IMR-90 (cell line): Measurements from ENCODE around the gene AIFM2. TPM values are rescaled to one million over a fixed set of nuclear protein-coding genes. Genes with fewer than 3 reads are reported as not detected.

Experiments
- ATAC-seq: fragments of 200-7000 bp; cut with Tn5 transposase; 2 replicates; pipeline ENCODE4 v1.9.1; 2020; ENCODE audit warnings: low read depth, mild to moderate bottlenecking, moderate library complexity
- BruUV-seq: library from RNA; stranded (reverse); fragments of 400-500 nt; replicated peaks from 2 replicates; lab custom pipeline; 2021; lab: Mats Ljungman, UMichigan
- CTCF ChIA-PET: fragments of 300-600 bp; formaldehyde crosslinking; extraction: SDS; loops from one replicate; lab custom pipeline; 2021; ENCODE audit warnings: antibody characterized with exemption; lab: Yijun Ruan, JAX
- POLR2A ChIA-PET: fragments of 300-600 bp; sonication (Branson Sonifier 250); formaldehyde crosslinking; loops from one replicate; lab custom pipeline; 2022; ENCODE audit warnings: antibody characterized with exemption; ENCODE audit not compliant: unreplicated experiment; lab: Charles Lee
- DNase-seq: peaks from one replicate; pipeline ENCODE4 v3.0.0; 2013
- H2AFZ ChIP-seq: replicated peaks from 2 replicates; pipeline ENCODE3; 2013; ENCODE audit warnings: low read length, mild to moderate bottlenecking; ENCODE audit not compliant: poor library complexity
- H2AK5ac ChIP-seq: 2 replicates; pipeline ENCODE4 v1.6.1; 2013; ENCODE audit warnings: low read depth, low read length, inconsistent platforms
- H2AK9ac ChIP-seq: replicated peaks from 2 replicates; pipeline ENCODE3; 2013; ENCODE audit warnings: mild to moderate bottlenecking, low read depth, low read length, moderate library complexity; ENCODE audit not compliant: poor library complexity
- H2BK120ac ChIP-seq: 2 replicates; pipeline ENCODE4 v1.6.1; 2013; ENCODE audit warnings: low read depth, low read length, inconsistent platforms
- H2BK15ac ChIP-seq: 3 replicates; pipeline ENCODE4 v1.6.1; 2013; ENCODE audit warnings: low read depth, low read length, inconsistent platforms
- H2BK20ac ChIP-seq: 2 replicates; pipeline ENCODE4 v1.6.1; 2013; ENCODE audit warnings: low read depth, mild to moderate bottlenecking, inconsistent platforms, low read length, moderate library complexity
- H2BK5ac ChIP-seq: 2 replicates; pipeline ENCODE4 v1.6.1; 2013; ENCODE audit warnings: mild to moderate bottlenecking, low read depth, low read length, inconsistent platforms; ENCODE audit not compliant: poor library complexity, severe bottlenecking
- H3K14ac ChIP-seq: replicated peaks from 2 replicates; pipeline ENCODE4 v1.6.1; 2013; ENCODE audit warnings: low read depth, low read length, inconsistent platforms
- H3K18ac ChIP-seq: 2 replicates; pipeline ENCODE4 v1.6.1; 2013; ENCODE audit warnings: low read depth, low read length, control low read depth
- H3K23ac ChIP-seq: 2 replicates; pipeline ENCODE4 v1.6.1; 2013; ENCODE audit warnings: low read depth, low read length, inconsistent platforms
- H3K27ac ChIP-seq: 2 replicates; pipeline ENCODE4 v1.5.1; 2013; ENCODE audit warnings: mild to moderate bottlenecking, control low read depth, low read length; ENCODE audit not compliant: insufficient read depth
- H3K27me3 ChIP-seq: 2 replicates; pipeline ENCODE4 v1.6.1; 2013; ENCODE audit warnings: low read length; ENCODE audit not compliant: control insufficient read depth, insufficient read depth
- H3K36me3 ChIP-seq: 2 replicates; pipeline ENCODE4 v1.6.1; 2013; ENCODE audit warnings: low read length, mixed read lengths; ENCODE audit not compliant: control insufficient read depth, insufficient read depth
- H3K4ac ChIP-seq: 2 replicates; pipeline ENCODE4 v1.6.1; 2013; ENCODE audit warnings: low read depth, low read length, inconsistent platforms
- H3K4me1 ChIP-seq: 2 replicates; pipeline ENCODE4 v1.6.1; 2013; ENCODE audit warnings: low read length, mixed read lengths; ENCODE audit not compliant: control insufficient read depth, insufficient read depth
- H3K4me2 ChIP-seq: 2 replicates; pipeline ENCODE4 v1.6.1; 2013; ENCODE audit warnings: low read depth, mild to moderate bottlenecking, control low read depth, low read length, moderate library complexity
- H3K4me3 ChIP-seq: 2 replicates; pipeline ENCODE4 v1.5.1; 2013; ENCODE audit warnings: low read depth, mild to moderate bottlenecking, control low read depth, low read length, moderate library complexity; ENCODE audit not compliant: insufficient read depth
- H3K56ac ChIP-seq: 2 replicates; pipeline ENCODE4 v1.6.1; 2013; ENCODE audit warnings: low read length, inconsistent platforms; ENCODE audit not compliant: insufficient read depth; ENCODE audit errors: extremely low read depth
- H3K79me1 ChIP-seq, 2 experiments: 2 replicates each; pipeline ENCODE4 v1.6.1; 2013; ENCODE audit warnings: low read length in 2 of 2, inconsistent platforms in 1 of 2, low read depth in 1 of 2
- H3K9ac ChIP-seq: 2 replicates; pipeline ENCODE4 v1.6.1; 2013; ENCODE audit warnings: low read depth, low read length, control low read depth
- H3K9me1 ChIP-seq: 2 replicates; pipeline ENCODE4 v1.6.1; 2013; ENCODE audit warnings: low read length, inconsistent platforms; ENCODE audit not compliant: insufficient read depth
- H3K9me3 ChIP-seq: 2 replicates; pipeline ENCODE4 v1.6.1; 2013; ENCODE audit warnings: low read length; ENCODE audit not compliant: control insufficient read depth, insufficient read depth
- H4K20me1 ChIP-seq: 2 replicates; pipeline ENCODE4 v1.6.1; 2013; ENCODE audit warnings: low read length, inconsistent platforms; ENCODE audit not compliant: insufficient read depth
- H4K5ac ChIP-seq: 2 replicates; pipeline ENCODE4 v1.6.1; 2013; ENCODE audit warnings: mild to moderate bottlenecking, low read depth, low read length, control low read depth
- H4K8ac ChIP-seq, 2 experiments: 2 replicates each; pipeline ENCODE4 v1.6.1; 2013; ENCODE audit warnings: low read depth in 2 of 2, low read length in 2 of 2, control low read depth in 1 of 2, inconsistent platforms in 1 of 2
- H4K91ac ChIP-seq: 2 replicates; pipeline ENCODE4 v1.6.1; 2013; ENCODE audit warnings: low read depth, low read length, inconsistent platforms; ENCODE audit not compliant: insufficient read depth
- BHLHE40 ChIP-seq: fragments of 150-350 bp; IDR thresholded peaks from 2 replicates; pipeline ENCODE4 v1.6.1; 2016; ENCODE audit warnings: mild to moderate bottlenecking, low read depth, low read length
- CEBPB ChIP-seq: IDR thresholded peaks from 2 replicates; pipeline ENCODE4 v1.6.1; 2012; ENCODE audit warnings: low read depth, low read length, improper control_type of control experiment
- CHD1 ChIP-seq: IDR thresholded peaks from 2 replicates; pipeline ENCODE4 v1.6.1; 2012; ENCODE audit warnings: low read depth, low read length, improper control_type of control experiment
- FOS ChIP-seq: fragments of 150-350 bp; IDR thresholded peaks from 2 replicates; pipeline ENCODE4 v1.6.1; 2016; ENCODE audit warnings: low read depth, low read length
- MAFK ChIP-seq: IDR thresholded peaks from 2 replicates; pipeline ENCODE4 v1.6.1; 2012; ENCODE audit warnings: low read depth, low read length, improper control_type of control experiment
- MAZ ChIP-seq: IDR thresholded peaks from 2 replicates; pipeline ENCODE4 v1.6.1; 2012; ENCODE audit warnings: low read depth, mild to moderate bottlenecking, low read length, improper control_type of control experiment, moderate library complexity, borderline replicate concordance
- MXI1 ChIP-seq: IDR thresholded peaks from 2 replicates; pipeline ENCODE4 v1.6.1; 2012; ENCODE audit warnings: low read depth, mild to moderate bottlenecking, low read length, moderate library complexity, borderline replicate concordance
- NFE2L2 ChIP-seq: fragments of 150-350 bp; IDR thresholded peaks from 2 replicates; pipeline ENCODE4 v1.6.1; 2016; ENCODE audit warnings: low read depth, mild to moderate bottlenecking, low read length
- POLR2A ChIP-seq: IDR thresholded peaks from 2 replicates; pipeline ENCODE4 v1.6.1; 2012; ENCODE audit warnings: mild to moderate bottlenecking, low read depth, low read length
- RAD21 ChIP-seq: IDR thresholded peaks from 2 replicates; pipeline ENCODE4 v1.6.1; 2012; ENCODE audit warnings: low read length, improper control_type of control experiment
- RCOR1 ChIP-seq: IDR thresholded peaks from 2 replicates; pipeline ENCODE4 v1.6.1; 2012; ENCODE audit warnings: mild to moderate bottlenecking, low read length, improper control_type of control experiment; ENCODE audit not compliant: insufficient replicate concordance
- RFX5 ChIP-seq: IDR thresholded peaks from 2 replicates; pipeline ENCODE4 v1.8.0; 2012; ENCODE audit warnings: low read depth, mild to moderate bottlenecking, low read length, moderate library complexity
- SMC3 ChIP-seq: fragments of 150-350 bp; IDR thresholded peaks from 2 replicates; pipeline ENCODE4 v1.6.1; 2016; ENCODE audit warnings: low read depth, mild to moderate bottlenecking, antibody characterized with exemption, low read length, moderate library complexity
- WGBS, 2 experiments: methylation state at CpG; one replicate each; pipeline versions ENCODE4 v1.1.5 to v1.1.7; 2013; ENCODE audit warnings: missing lambda C conversion rate in 2 of 2; ENCODE audit not compliant: insufficient read length in 1 of 2; ENCODE audit errors: extremely low coverage in 2 of 2; 5-methylcytosine and 5-hydroxymethylcytosine counted together
- dilution Hi-C: fragments of 300-500 bp; cut with HindIII; formaldehyde crosslinking; loops from one replicate; pipeline ENCODE4 v1.14.3; 2018; ENCODE audit warnings: low sequenced_read_pairs; ENCODE audit not compliant: unreplicated experiment
- in situ Hi-C: fragments of 300-500 bp; cut with MboI; formaldehyde crosslinking; loops from 3 replicates; pipeline ENCODE4 v1.14.3; 2019; ENCODE audit warnings: low sequenced_read_pairs, inconsistent platforms, mixed read lengths
- intact Hi-C: fragments of 100-400 bp; cut with micrococcal nuclease; formaldehyde crosslinking; loops from 2 replicates; pipeline ENCODE4 v1.10.0; 2022
- polyA plus RNA-seq, 3 experiments: library from polyadenylated mRNA; depleted of rRNA; stranded (reverse); fragments of >200 nt; gene quantifications; 2 replicates each; pipeline ENCODE4 v1.2.3, GENCODE V29; 2012; ENCODE audit warnings: low replicate concordance in 1 of 3
- total RNA-seq: library from RNA; depleted of rRNA; stranded (reverse); fragments of >200 nt; gene quantifications from 2 replicates; pipeline ENCODE4 v1.2.3, GENCODE V29; 2012
- TF ChIP-seq, protein P1 (sequence below): fragments of 150-350 bp; IDR thresholded peaks from 2 replicates; pipeline ENCODE4 v1.6.1; 2016; ENCODE audit warnings: low read depth, mild to moderate bottlenecking, low read length, moderate library complexity, borderline replicate concordance
- TF ChIP-seq, protein P2 (sequence below): conservative IDR thresholded peaks from 2 replicates; pipeline ENCODE4 v1.5.1; 2012; ENCODE audit warnings: mild to moderate bottlenecking, low read depth, low read length, improper control_type of control experiment
- TF ChIP-seq, protein P3 (sequence below): fragments of 150-350 bp; IDR thresholded peaks from 2 replicates; pipeline ENCODE4 v1.6.1; 2017; ENCODE audit warnings: mild to moderate bottlenecking, antibody characterized with exemption, low read length, low read depth

AIFM2 gene
- total and polyA plus RNA-seq, 2 of the 4 experiments (the other 2 are of a cell fraction) = 2.0 to 4.6 TPM

DNA sequence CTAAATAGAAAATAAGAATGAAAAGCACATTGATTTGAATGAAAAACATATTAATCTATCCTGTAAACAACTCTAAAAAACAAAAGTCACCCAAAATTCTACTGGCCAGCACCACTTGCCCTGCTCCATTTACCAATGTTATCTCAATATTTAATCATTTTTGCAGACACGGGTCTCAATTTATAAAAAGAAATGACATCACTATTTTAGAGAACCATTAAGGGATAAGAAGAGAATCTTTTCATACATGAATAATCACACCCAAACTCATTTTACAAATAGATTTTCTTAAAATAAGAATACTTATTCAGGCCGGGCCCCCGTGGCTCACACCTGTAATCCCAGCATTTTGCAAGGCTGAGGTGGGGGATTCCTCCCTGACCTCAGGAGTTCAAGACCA lies 33.8 kb upstream of the AIFM2 start:
- peaks cover 88% of the 10 kb centered on the region for H4K20me1 ChIP-seq

More for the DNA sequence above, 33.8 kb upstream of the AIFM2 start:
- Histone ChIP-seq H3K18ac (no peak overlapping the region), H3K36me3 (peaks cover 11% of the 10 kb centered on the region), H3K79me1 (peaks cover 11 to 58% of the 10 kb centered on the region in 2 experiments), H3K9ac (no peak overlapping the region), H3K9me1 (peaks cover 16% of the 10 kb centered on the region), H2AK5ac (no peak overlapping the region), H3K23ac (no peak overlapping the region), H2AFZ (no peak overlapping the region), H3K27me3 (no peaks in the 10 kb centered on the region), H3K56ac (no peak overlapping the region), H2AK9ac (no peak overlapping the region), H3K4me1 (peaks cover 16% of the 10 kb centered on the region), H2BK120ac (no peak overlapping the region), H3K9me3 (no peaks in the 10 kb centered on the region), H3K4me2 (no peak overlapping the region), H2BK15ac (no peak overlapping the region), H4K91ac (no peak overlapping the region), H4K8ac (no peak overlapping the region), H3K14ac (no peak overlapping the region), H2BK5ac (no peak overlapping the region), H2BK20ac (no peak overlapping the region), H3K4ac (no peak overlapping the region), H4K5ac (no peak overlapping the region), H3K27ac (no peak overlapping the region), H3K4me3 (no peak overlapping the region)
- DNase-seq = no peak
- ChIA-PET CTCF (interaction anchor here (1.2 kb wide), 1 partner anchor 19 kb away, joined by 4 read pairs; no protein-coding TSS in a partner anchor), POLR2A (no interaction called here)
- TF ChIP-seq MXI1 (no peak), RCOR1 (no peak), CEBPB (no peak), POLR2A (no peak), RAD21 (no peak), CHD1 (no peak), MAFK (no peak), NFE2L2 (no peak), RFX5 (no peak), SMC3 (no peak), FOS (no peak), BHLHE40 (no peak), MAZ (no peak)
- TF ChIP-seq, protein P1, sequence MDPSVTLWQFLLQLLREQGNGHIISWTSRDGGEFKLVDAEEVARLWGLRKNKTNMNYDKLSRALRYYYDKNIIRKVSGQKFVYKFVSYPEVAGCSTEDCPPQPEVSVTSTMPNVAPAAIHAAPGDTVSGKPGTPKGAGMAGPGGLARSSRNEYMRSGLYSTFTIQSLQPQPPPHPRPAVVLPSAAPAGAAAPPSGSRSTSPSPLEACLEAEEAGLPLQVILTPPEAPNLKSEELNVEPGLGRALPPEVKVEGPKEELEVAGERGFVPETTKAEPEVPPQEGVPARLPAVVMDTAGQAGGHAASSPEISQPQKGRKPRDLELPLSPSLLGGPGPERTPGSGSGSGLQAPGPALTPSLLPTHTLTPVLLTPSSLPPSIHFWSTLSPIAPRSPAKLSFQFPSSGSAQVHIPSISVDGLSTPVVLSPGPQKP = no peak
- TF ChIP-seq, protein P2, sequence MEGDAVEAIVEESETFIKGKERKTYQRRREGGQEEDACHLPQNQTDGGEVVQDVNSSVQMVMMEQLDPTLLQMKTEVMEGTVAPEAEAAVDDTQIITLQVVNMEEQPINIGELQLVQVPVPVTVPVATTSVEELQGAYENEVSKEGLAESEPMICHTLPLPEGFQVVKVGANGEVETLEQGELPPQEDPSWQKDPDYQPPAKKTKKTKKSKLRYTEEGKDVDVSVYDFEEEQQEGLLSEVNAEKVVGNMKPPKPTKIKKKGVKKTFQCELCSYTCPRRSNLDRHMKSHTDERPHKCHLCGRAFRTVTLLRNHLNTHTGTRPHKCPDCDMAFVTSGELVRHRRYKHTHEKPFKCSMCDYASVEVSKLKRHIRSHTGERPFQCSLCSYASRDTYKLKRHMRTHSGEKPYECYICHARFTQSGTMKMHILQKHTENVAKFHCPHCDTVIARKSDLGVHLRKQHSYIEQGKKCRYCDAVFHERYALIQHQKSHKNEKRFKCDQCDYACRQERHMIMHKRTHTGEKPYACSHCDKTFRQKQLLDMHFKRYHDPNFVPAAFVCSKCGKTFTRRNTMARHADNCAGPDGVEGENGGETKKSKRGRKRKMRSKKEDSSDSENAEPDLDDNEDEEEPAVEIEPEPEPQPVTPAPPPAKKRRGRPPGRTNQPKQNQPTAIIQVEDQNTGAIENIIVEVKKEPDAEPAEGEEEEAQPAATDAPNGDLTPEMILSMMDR = no peak
- TF ChIP-seq, protein P3, sequence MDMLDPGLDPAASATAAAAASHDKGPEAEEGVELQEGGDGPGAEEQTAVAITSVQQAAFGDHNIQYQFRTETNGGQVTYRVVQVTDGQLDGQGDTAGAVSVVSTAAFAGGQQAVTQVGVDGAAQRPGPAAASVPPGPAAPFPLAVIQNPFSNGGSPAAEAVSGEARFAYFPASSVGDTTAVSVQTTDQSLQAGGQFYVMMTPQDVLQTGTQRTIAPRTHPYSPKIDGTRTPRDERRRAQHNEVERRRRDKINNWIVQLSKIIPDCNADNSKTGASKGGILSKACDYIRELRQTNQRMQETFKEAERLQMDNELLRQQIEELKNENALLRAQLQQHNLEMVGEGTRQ = no peak
- WGBS, 2 experiments = no CpG with 5 or more reads among the region's 3 CpGs
- dilution Hi-C loops (no loop called here), in situ Hi-C loops (no loop called here), intact Hi-C loops (no loop called here)
- no peak for ATAC-seq
- no TSS peak for BruUV-seq
